Activated T-cell treated with anti-CD3 and anti-CD28 coated beads for 4 hours (primary cell): ENCODE results near the gene UBAP2.
"Not testable (repeated sequence)": the region's sequence is repeated elsewhere in the genome, so short reads cannot be mapped to it uniquely, and the experiment has no call there.

Experiments
- DNase-seq: peaks from one replicate; pipeline ENCODE4 v3.0.0-alpha.2; 2020

UBAP2 gene

GRCh38 chr9:33972698-33973097, 76.0 kb downstream of the UBAP2 start:
- DNase-seq: no peak

- DNase-seq: no peak
Measured at GRCh38 chr9:33964086-33964768, 84.5 kb downstream of the UBAP2 start.

- not testable (repeated sequence) for DNase-seq
Measured at GRCh38 chr9:33962468-33962867, 86.2 kb downstream of the UBAP2 start.

GRCh38 chr9:33959725-33960124, 89.0 kb downstream of the UBAP2 start:
- no peak for DNase-seq

GRCh38 chr9:33956544-33956943, 92.1 kb downstream of the UBAP2 start:
- DNase-seq: no peak

GRCh38 chr9:33952066-33952465, 96.6 kb downstream of the UBAP2 start:
- no peak for DNase-seq

GRCh38 chr9:33950371-33950770, 98.3 kb downstream of the UBAP2 start:
- no peak for DNase-seq

- no peak for DNase-seq
Measured at GRCh38 chr9:33946779-33947535, 101.7 kb downstream of the UBAP2 start.

- DNase-seq: no peak
Measured at GRCh38 chr9:33943389-33943788, 105.3 kb downstream of the UBAP2 start.

GRCh38 chr9:33942471-33943083, 106.1 kb downstream of the UBAP2 start:
- no peak for DNase-seq

- DNase-seq: no peak
Measured at GRCh38 chr9:33939924-33940874, 108.5 kb downstream of the UBAP2 start.

- no peak for DNase-seq
Measured at GRCh38 chr9:33934188-33934878, 114.4 kb downstream of the UBAP2 start.

GRCh38 chr9:33932078-33932807, 116.4 kb downstream of the UBAP2 start:
- DNase-seq: no peak

- no peak for DNase-seq
Measured at GRCh38 chr9:33931326-33931725, 117.4 kb downstream of the UBAP2 start.

GRCh38 chr9:33927694-33928093, 121.0 kb downstream of the UBAP2 start:
- no peak for DNase-seq

- no peak for DNase-seq
Measured at GRCh38 chr9:33926746-33927485, 121.8 kb downstream of the UBAP2 start.

GRCh38 chr9:33924978-33925797, 123.5 kb downstream of the UBAP2 start:
- DNase-seq: no peak

- no peak for DNase-seq
Measured at GRCh38 chr9:33923998-33924701, 124.5 kb downstream of the UBAP2 start.

GRCh38 chr9:33923079-33923478, 125.6 kb downstream of the UBAP2 start:
- no peak for DNase-seq
